ENCODE results near the gene RNF213.

- TF ChIP-seq CTCF (IDR thresholded peaks at IDR 0.05) (no peak), POLR2A (IDR thresholded peaks at IDR 0.05) (no peak)
Observed at GRCh38 chr17:80318166-80318565, 57.5 kb downstream of the RNF213 start.

Data from adrenal gland (tissue), 5 donors.